Right atrium auricular region (tissue), 2 donors: ENCODE results near the gene GFRA1. TPM values are rescaled to one million over a fixed set of nuclear protein-coding genes. Genes with fewer than 3 reads are reported as not detected.

ENCODE experiments used
- DNase-seq: peaks from one replicate; pipeline ENCODE4 v3.0.0-alpha.2; 2019; ENCODE audit warnings: low spot score
- H3K27ac ChIP-seq, 2 donors: fragments of 200-600 bp; sonication (generic); 1 replicate in 1 of 2; 2 replicates in 1 of 2; pipeline ENCODE4 v1.5.1; 2016 to 2019
- H3K27me3 ChIP-seq, 2 donors: fragments of 200-600 bp; sonication (generic); one replicate each; pipeline versions ENCODE4 v1.5.1 to v1.6.0; 2017 to 2019
- H3K36me3 ChIP-seq: fragments of 200-600 bp; sonication (generic); one replicate; pipeline ENCODE4 v1.5.1; 2016
- H3K4me1 ChIP-seq, 2 donors: fragments of 200-600 bp; sonication (generic); one replicate each; pipeline versions ENCODE4 v1.5.1 to v1.6.0; 2017 to 2019
- H3K4me3 ChIP-seq, 2 donors: fragments of 200-600 bp; sonication (generic); 1 replicate in 1 of 2; 2 replicates in 1 of 2; pipeline ENCODE4 v1.5.1; 2017 to 2019; ENCODE audit warnings: mild to moderate bottlenecking in 1 of 2, moderate library complexity in 1 of 2
- H3K9me3 ChIP-seq, 2 donors: fragments of 200-600 bp; sonication (generic); one replicate each; pipeline ENCODE4 v1.5.1; 2019
- total RNA-seq, 2 donors: library from RNA; depleted of rRNA; stranded (reverse); fragments of >200 nt; gene quantifications; one replicate each; pipeline ENCODE4 v1.1.0, GENCODE V29; 2016
- TF ChIP-seq, protein P1 (sequence below), 2 donors: fragments of 200-600 bp; sonication (generic); IDR thresholded peaks; one replicate each; pipeline ENCODE4 v1.5.1; 2019; ENCODE audit warnings: antibody characterized with exemption in 2 of 2

The GFRA1 gene
- total RNA-seq, 2 donors from 2014 or later, result 9.1 to 18.7 TPM

DNA sequence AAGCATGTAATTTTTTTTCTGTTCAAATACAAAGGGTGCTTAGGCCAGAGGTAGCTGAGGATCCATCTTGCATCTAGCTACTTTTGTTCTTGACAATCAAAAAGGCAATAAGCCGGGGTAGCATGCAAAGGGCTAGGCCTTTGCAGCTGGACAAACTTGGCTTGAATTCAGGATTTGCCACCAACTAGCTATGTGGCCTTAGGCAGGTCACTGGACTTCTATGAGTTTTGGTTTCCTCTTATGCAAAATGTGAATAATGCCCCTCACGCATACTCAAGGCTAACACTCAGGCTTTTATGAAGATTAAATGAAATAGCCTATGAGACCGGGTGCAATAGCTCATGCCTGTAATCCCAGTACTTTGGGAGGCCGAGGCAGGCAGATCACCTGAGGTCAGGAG is 19.3 kb downstream of the GFRA1 start:
- TF ChIP-seq, protein P1, sequence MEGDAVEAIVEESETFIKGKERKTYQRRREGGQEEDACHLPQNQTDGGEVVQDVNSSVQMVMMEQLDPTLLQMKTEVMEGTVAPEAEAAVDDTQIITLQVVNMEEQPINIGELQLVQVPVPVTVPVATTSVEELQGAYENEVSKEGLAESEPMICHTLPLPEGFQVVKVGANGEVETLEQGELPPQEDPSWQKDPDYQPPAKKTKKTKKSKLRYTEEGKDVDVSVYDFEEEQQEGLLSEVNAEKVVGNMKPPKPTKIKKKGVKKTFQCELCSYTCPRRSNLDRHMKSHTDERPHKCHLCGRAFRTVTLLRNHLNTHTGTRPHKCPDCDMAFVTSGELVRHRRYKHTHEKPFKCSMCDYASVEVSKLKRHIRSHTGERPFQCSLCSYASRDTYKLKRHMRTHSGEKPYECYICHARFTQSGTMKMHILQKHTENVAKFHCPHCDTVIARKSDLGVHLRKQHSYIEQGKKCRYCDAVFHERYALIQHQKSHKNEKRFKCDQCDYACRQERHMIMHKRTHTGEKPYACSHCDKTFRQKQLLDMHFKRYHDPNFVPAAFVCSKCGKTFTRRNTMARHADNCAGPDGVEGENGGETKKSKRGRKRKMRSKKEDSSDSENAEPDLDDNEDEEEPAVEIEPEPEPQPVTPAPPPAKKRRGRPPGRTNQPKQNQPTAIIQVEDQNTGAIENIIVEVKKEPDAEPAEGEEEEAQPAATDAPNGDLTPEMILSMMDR (IDR thresholded peaks at IDR 0.05), result no peak
- DNase-seq, result no peak
- Histone ChIP-seq H3K27ac (no peak overlapping the region), H3K27me3 (no peaks in the 10 kb centered on the region), H3K9me3 (no peaks in the 10 kb centered on the region), H3K4me1 (no peaks in the 10 kb centered on the region), H3K36me3 (no peaks in the 10 kb centered on the region), H3K4me3 (no peak overlapping the region)

DNA sequence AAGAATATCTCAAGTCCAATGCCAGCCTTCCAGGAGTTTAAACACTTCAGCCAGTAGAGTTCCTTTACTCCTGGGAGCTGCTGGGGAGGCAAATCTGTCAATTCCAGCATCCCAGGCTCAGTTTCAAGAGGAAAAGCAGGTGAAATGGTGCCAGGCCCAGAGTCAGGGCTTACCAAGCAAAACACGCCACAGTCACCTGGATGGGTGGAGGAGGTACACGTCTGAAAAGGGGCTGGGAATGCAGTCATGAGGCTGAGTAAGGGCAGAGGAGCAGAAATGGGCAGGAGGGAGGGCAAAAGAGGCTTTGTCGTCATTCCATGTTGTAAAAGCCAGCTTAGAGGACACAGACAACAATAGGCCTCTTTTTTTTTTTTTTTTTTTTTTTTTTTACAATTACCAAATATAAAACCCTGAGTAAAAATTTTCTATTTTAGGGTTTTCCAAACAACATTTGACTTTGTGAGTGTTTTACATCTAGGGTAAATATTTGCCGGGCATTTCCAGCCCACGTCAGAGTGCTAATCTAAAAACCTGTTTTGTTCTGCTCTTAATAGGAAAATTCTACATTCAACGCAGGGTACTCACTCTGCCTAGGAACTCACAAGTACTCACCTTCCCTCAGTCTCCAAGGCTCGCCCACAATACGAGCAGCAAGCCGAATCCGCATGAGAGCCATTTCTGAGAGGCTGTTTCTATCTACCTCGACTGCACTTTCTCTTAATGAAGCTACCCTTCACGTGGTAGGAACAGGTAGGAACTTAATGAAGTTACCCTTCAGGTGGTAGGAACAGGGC is 21.2 kb downstream of the GFRA1 start:
- TF ChIP-seq, protein P1 (IDR thresholded peaks at IDR 0.05), result no peak
- Histone ChIP-seq H3K27ac (no peak overlapping the region), H3K4me1 (no peaks in the 10 kb centered on the region), H3K9me3 (no peaks in the 10 kb centered on the region), H3K27me3 (no peaks in the 10 kb centered on the region), H3K36me3 (no peaks in the 10 kb centered on the region), H3K4me3 (no peak overlapping the region)
- DNase-seq, result no peak

DNA sequence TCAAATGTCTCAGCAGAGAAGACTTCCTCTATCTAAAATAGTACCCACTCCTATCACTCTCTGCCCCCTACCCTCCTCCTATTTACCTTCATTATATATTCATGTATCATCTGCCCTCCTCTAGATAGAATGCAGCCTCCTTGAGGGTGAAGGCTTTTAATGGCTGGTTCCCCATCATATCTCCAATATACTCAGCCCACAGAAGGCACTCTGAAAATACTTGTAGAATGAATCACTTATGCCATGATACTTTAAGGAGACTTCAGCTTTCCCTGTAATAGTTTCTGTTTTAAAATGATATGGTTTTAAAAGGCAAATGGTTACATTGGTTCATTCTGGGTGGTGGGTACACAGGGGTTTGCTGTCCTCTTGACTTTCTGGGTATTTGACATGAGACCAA is 25.3 kb downstream of the GFRA1 start:
- TF ChIP-seq, protein P1 (IDR thresholded peaks at IDR 0.05), result no peak
- no peaks in the 10 kb centered on the region for H3K36me3 ChIP-seq
- no peak overlapping the region for H3K27ac ChIP-seq
- no peaks in the 10 kb centered on the region for H3K4me1 ChIP-seq
- H3K9me3 ChIP-seq, result no peaks in the 10 kb centered on the region
- no peak for DNase-seq
- H3K4me3 ChIP-seq, result no peak overlapping the region
- H3K27me3 ChIP-seq, result no peaks in the 10 kb centered on the region

DNA sequence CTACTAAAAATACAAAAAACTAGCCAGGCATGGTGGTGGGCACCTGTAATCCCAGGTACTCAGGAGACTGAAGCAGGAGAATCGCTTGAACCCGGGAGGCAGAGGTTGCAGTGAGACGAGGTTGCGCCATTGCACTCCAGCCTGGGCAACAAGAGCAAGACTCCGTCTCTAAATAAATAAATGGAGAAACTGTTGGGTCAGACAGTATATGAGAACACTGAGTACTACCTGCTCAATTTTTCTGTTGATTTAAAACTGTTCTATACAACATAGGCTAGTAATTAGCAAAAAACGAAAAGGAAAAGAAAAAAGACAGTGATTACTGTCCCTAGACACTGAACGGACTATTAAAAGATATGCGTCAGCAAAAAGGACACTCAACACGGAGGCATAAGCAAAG is 26.7 kb downstream of the GFRA1 start:
- Histone ChIP-seq H3K9me3 (no peaks in the 10 kb centered on the region), H3K4me1 (no peaks in the 10 kb centered on the region), H3K27ac (no peak overlapping the region), H3K4me3 (no peak overlapping the region), H3K27me3 (no peaks in the 10 kb centered on the region), H3K36me3 (no peaks in the 10 kb centered on the region)
- TF ChIP-seq, protein P1 (IDR thresholded peaks at IDR 0.05), result no peak
- DNase-seq, result no peak

DNA sequence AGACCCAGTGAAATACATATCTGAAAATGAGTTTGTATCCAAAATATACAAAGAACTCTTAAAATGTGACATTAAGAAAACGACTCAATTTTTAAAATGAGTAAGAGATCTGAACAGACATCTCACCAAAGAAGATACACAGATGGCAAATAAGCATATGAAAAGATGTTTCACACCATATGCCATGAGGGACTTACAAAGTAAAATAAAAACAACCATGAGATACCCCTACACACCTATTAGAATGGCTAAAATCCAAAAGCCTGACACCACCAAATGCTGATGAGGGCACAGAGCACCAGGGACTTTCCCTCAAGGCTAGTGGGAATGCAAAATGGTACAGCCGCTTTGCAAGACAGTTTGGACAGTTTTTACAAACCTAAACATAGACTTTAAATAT is 27.9 kb downstream of the GFRA1 start:
- TF ChIP-seq, protein P1 (IDR thresholded peaks at IDR 0.05), result no peak
- no peaks in the 10 kb centered on the region for H3K4me1 ChIP-seq

More for the DNA sequence above, 27.9 kb downstream of the GFRA1 start:
- Histone ChIP-seq H3K27me3 (no peaks in the 10 kb centered on the region), H3K27ac (no peak overlapping the region), H3K4me3 (no peak overlapping the region), H3K9me3 (no peaks in the 10 kb centered on the region), H3K36me3 (no peaks in the 10 kb centered on the region)
- no peak for DNase-seq
